C4-2B (cell line): ENCODE results near the gene GALNT16.

ENCODE experiments used
- ZFX ChIP-seq: fragments of 450-650 bp; IDR thresholded peaks from 2 replicates; pipeline ENCODE4 v1.6.1; 2017
- TF ChIP-seq, protein P1 (sequence below): fragments of 450-650 bp; conservative IDR thresholded peaks from 2 replicates; pipeline ENCODE4 v1.5.1; 2017; ENCODE audit warnings: mild to moderate bottlenecking

DNA sequence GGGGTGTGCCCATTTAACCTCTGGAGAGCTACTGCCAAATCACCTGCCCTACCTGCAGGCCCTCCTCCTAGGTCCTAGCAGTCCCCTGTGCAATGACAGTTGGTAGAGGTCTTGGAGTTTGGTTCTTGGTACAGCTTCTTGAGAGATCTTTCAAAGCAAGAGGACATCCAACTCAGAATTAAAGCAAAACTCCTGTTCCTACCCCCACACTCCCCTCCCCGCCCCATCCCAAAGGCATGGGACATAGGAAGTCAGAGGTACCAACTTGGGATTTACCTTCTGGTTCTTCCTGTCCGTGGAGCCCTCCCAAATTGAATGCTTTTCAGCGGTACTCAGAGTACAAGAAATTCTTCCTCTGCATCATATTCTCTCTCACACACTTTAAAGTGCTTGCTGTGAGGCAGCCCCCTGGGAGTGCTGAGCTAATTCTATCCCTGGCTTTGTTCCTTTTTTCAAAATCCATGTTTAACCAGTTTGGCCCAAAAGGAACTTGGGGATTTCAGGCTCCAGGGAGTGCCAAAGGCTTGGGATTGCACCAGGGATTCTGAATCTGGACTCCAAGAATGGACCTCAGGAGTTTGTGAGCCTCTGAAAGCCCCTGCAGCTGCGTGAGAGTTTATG is 40.8 kb downstream of the GALNT16 start:
- TF ChIP-seq, protein P1, sequence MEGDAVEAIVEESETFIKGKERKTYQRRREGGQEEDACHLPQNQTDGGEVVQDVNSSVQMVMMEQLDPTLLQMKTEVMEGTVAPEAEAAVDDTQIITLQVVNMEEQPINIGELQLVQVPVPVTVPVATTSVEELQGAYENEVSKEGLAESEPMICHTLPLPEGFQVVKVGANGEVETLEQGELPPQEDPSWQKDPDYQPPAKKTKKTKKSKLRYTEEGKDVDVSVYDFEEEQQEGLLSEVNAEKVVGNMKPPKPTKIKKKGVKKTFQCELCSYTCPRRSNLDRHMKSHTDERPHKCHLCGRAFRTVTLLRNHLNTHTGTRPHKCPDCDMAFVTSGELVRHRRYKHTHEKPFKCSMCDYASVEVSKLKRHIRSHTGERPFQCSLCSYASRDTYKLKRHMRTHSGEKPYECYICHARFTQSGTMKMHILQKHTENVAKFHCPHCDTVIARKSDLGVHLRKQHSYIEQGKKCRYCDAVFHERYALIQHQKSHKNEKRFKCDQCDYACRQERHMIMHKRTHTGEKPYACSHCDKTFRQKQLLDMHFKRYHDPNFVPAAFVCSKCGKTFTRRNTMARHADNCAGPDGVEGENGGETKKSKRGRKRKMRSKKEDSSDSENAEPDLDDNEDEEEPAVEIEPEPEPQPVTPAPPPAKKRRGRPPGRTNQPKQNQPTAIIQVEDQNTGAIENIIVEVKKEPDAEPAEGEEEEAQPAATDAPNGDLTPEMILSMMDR = no peak
- TF ChIP-seq ZFX = no peak
